Retinal pigment epithelial cell (primary cell): ENCODE results near the gene PAPSS2.
"Not testable (repeated sequence)": the region's sequence is repeated elsewhere in the genome, so short reads cannot be mapped to it uniquely, and the experiment has no call there.

Source experiments
- DNase-seq: peaks from one replicate; pipeline ENCODE4 v3.0.0-alpha.2; 2010; ENCODE audit warnings: low read depth
- H3K4me3 ChIP-seq: 2 replicates; pipeline ENCODE4 v1.5.1; 2011; ENCODE audit warnings: mild to moderate bottlenecking, low read length, control low read depth, moderate library complexity
- CTCF ChIP-seq: conservative IDR thresholded peaks from 2 replicates; pipeline ENCODE4 v1.5.1; 2011; ENCODE audit warnings: low read depth, low read length, control low read depth, inconsistent platforms

Gene PAPSS2

GRCh38 chr10:87659571-87660483, at the start of gene PAPSS2:
Gene PAPSS2, plus strand, starts transcription at chr10:87659878. Its CDS starts 104 bp downstream, at chr10:87659982.
- no peak for TF ChIP-seq CTCF
- peak within 1 kb of the TSS; percentile 78 for H3K4me3 ChIP-seq
- no peak for DNase-seq

GRCh38 chr10:87611341-87611740, 48.3 kb upstream of the PAPSS2 start:
- not testable (repeated sequence) for H3K4me3 ChIP-seq, DNase-seq

GRCh38 chr10:87612115-87612514, 47.6 kb upstream of the PAPSS2 start:
- TF ChIP-seq CTCF: no peak
- no peak for DNase-seq
- H3K4me3 ChIP-seq: no peak overlapping the region

- no peak for TF ChIP-seq CTCF
- DNase-seq: no peak
- H3K4me3 ChIP-seq: no peak overlapping the region
These were observed 45.9 kb upstream of the PAPSS2 start for GRCh38 chr10:87613751-87614150.

- DNase-seq: no peak
- TF ChIP-seq CTCF: no peak
- H3K4me3 ChIP-seq: no peak overlapping the region
These were observed 43.8 kb upstream of the PAPSS2 start for GRCh38 chr10:87615856-87616255.

- no peak overlapping the region for H3K4me3 ChIP-seq
- no peak for TF ChIP-seq CTCF
- no peak for DNase-seq
These were observed 42.2 kb upstream of the PAPSS2 start for GRCh38 chr10:87617503-87617902.

- H3K4me3 ChIP-seq: no peak overlapping the region
- TF ChIP-seq CTCF: no peak
- no peak for DNase-seq
These were observed 40.9 kb upstream of the PAPSS2 start for GRCh38 chr10:87618566-87619423.
